HG02623 (cell line): Measurements from ENCODE around the gene DTNBP1.

Experiments used
- ATAC-seq: cut with Tn5 transposase; IDR thresholded peaks from one replicate; pipeline ENCODE4 v1.9.1; 2021; ENCODE audit warnings: moderate library complexity; ENCODE audit not compliant: unreplicated experiment

DTNBP1 gene

GRCh38 chr6:15626878-15627674 lies 35.8 kb downstream of the DTNBP1 start:
- ATAC-seq = no peak

- ATAC-seq = no peak
Observed at GRCh38 chr6:15626160-15626559, 36.7 kb downstream of the DTNBP1 start.

- ATAC-seq = no peak
Observed at GRCh38 chr6:15623276-15624116, 39.3 kb downstream of the DTNBP1 start.

GRCh38 chr6:15622045-15622740 lies 40.6 kb downstream of the DTNBP1 start:
- ATAC-seq = no peak

- peak; percentile 97 for ATAC-seq
Observed at GRCh38 chr6:15621203-15622044, 41.4 kb downstream of the DTNBP1 start.

GRCh38 chr6:15620611-15621010 lies 42.2 kb downstream of the DTNBP1 start:
- ATAC-seq = no peak

- ATAC-seq = no peak
Observed at GRCh38 chr6:15619330-15619729, 43.5 kb downstream of the DTNBP1 start.

- no peak for ATAC-seq
Observed at GRCh38 chr6:15618685-15619084, 44.1 kb downstream of the DTNBP1 start.

GRCh38 chr6:15616261-15616660 lies 46.6 kb downstream of the DTNBP1 start:
- no peak for ATAC-seq

- ATAC-seq = no peak
Observed at GRCh38 chr6:15615802-15616201, 47.0 kb downstream of the DTNBP1 start.

- no peak for ATAC-seq
Observed at GRCh38 chr6:15614277-15614676, 48.6 kb downstream of the DTNBP1 start.

GRCh38 chr6:15608396-15608795 lies 54.4 kb downstream of the DTNBP1 start:
- no peak for ATAC-seq

GRCh38 chr6:15607603-15608002 lies 55.2 kb downstream of the DTNBP1 start:
- ATAC-seq = no peak

- ATAC-seq = no peak
Observed at GRCh38 chr6:15606347-15606746, 56.5 kb downstream of the DTNBP1 start.

GRCh38 chr6:15604843-15605242 lies 58.0 kb downstream of the DTNBP1 start:
- ATAC-seq = no peak

GRCh38 chr6:15602154-15602553 lies 60.7 kb downstream of the DTNBP1 start:
- ATAC-seq = no peak

- ATAC-seq = no peak
Observed at GRCh38 chr6:15598273-15598798, 64.5 kb downstream of the DTNBP1 start.

- ATAC-seq = no peak
Observed at GRCh38 chr6:15596186-15596896, 66.5 kb downstream of the DTNBP1 start.

- ATAC-seq = no peak
Observed at GRCh38 chr6:15595461-15596173, 67.2 kb downstream of the DTNBP1 start.
